ENCODE measurements around the gene PLBD2.
A peak's percentile ranks its signal among the peaks of the same experiment; 100 is the strongest.

Gene PLBD2

DNA sequence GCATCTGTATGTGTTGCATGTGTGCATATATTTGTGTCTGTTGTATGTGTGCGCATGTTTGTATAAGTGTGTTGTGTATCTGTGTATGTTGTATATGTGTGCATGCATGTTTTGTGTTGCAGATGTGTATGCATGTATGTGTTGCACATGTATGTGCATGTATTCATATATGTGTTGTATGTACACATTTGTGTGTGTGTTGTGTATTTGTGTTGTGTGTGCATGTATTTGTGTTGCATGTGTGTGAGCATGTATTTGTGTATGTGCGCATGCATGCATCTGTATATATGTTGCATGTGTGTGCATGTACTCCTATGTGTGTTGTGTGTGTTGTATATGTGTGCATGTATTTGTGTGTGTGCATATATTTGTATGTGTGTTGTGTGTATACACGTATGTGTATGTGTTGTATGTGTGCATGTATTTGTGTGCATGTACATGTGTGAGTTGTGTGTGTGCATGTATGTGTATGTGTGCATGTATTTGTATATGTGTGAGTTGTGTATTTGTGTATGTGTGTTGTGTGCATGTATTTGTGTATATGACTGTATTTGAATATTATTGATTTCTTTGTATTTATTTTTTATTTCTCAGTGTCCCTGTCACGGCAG lies 40.2 kb upstream of the PLBD2 start:
- no peaks in the 10 kb centered on the region for H3K27me3 ChIP-seq (replicated peaks in 2 of 5; ENCODE audit: control insufficient read depth in 4 of 5, insufficient read depth in 5 of 5, low read length in 4 of 5)
- WGBS (ENCODE audit: insufficient coverage) = 97% methylated on average over 3 of the region's 4 CpGs
- DNase-seq = peak in 1 of 3 donors; percentile 39
- H3K36me3 ChIP-seq (ENCODE audit: control insufficient read depth in 4 of 4, insufficient read depth in 4 of 4, low read length in 3 of 4) = peaks cover 14 to 93% (median 62%) of the 10 kb centered on the region in 4 experiments
- H3K27ac ChIP-seq (ENCODE audit: insufficient read depth in 1 of 2, low read depth in 1 of 2, low read length in 2 of 2, poor library complexity in 1 of 2, severe bottlenecking in 2 of 2) = no peak overlapping the region
- H3K9me3 ChIP-seq (ENCODE audit: control extremely low read depth in 1 of 5, control insufficient read depth in 4 of 5, insufficient read depth in 2 of 5, low read depth in 1 of 5, low read length in 4 of 5) = peaks cover 0 to 8% (median 7%) of the 10 kb centered on the region in 5 experiments
- CTCF ChIA-PET = interaction anchor here (2.0 kb wide), 1 partner anchor 8 kb away, joined by 6 read pairs; no protein-coding TSS in a partner anchor
- POLR2A ChIA-PET = no interaction called here
- H3K4me1 ChIP-seq (ENCODE audit: control extremely low read depth in 1 of 4, control insufficient read depth in 4 of 4, insufficient read depth in 4 of 4, low read length in 3 of 4) = no peaks in the 10 kb centered on the region
- no peak overlapping the region for H3K4me3 ChIP-seq (ENCODE audit: control insufficient read depth in 1 of 7, extremely low read depth in 1 of 7, insufficient read depth in 4 of 7, low read depth in 2 of 7, low read length in 6 of 7)

DNA sequence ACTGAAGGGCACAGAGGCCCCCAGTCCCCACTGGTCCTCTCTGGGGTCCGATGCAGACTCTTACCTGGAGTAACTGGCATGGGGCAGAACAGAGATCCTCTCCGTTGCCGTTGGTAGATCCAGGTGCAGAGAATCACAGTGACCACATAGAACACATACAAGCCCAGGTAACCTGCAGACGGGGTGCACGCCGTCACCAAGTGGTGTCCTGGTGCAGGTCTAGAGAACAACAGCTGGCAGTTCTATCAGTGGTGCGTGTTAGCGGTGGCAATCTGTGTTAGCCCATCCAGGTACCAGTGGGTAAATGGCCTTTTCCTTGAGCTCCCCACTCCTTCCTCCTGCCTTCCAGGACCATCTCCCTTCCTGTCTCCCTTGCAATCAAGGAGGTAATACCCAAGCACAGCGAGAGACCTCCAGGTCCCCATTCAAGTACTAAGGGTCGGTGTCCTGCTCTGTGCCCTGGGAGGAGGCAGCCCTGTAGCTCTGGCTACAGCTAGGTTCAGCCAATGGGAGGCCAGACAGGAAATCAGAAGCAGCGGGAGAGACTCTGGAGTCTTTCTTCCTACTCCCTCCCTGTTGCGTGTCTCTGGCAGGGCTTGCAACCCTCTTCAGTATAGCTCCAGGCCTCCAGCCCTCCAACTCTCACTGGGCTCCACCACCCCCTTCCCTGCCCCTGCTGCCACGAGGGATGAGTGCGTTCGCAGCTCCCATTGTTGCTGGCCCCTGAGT lies 39.3 kb upstream of the PLBD2 start:
- CTCF ChIA-PET = interaction anchor here (2.0 kb wide), 2 partner anchors 9 to 13 kb away, joined by 6 read pairs; no protein-coding TSS in a partner anchor
- H3K36me3 ChIP-seq (ENCODE audit: control insufficient read depth in 4 of 4, insufficient read depth in 4 of 4, low read length in 3 of 4) = peaks cover 14 to 89% (median 62%) of the 10 kb centered on the region in 4 experiments

DNA sequence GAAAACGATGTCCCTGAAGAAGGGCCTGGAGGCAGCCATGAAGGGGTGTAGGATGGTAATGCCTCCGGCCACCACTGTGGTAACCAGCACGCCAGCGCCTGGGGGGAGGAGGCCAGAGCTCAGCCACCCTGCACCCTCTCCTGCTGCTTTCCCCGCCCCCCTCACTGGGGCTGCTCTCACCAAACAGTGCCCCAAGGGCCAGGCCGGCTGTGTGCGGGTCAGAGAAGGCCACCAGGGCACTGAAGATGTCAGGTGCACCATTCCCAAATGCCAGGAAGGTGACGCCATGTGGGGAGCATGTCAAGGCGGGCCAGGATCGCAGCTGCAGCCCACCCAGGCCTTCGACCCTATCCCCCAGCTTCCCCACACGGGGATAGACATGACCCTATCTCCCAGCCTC lies 38.0 kb upstream of the PLBD2 start:
- Histone ChIP-seq H3K4me1 (ENCODE audit: control extremely low read depth in 1 of 4, control insufficient read depth in 4 of 4, insufficient read depth in 4 of 4, low read length in 3 of 4) (no peaks in the 10 kb centered on the region), H3K9me3 (ENCODE audit: control extremely low read depth in 1 of 5, control insufficient read depth in 4 of 5, insufficient read depth in 2 of 5, low read depth in 1 of 5, low read length in 4 of 5) (peaks cover 0 to 9% (median 7%) of the 10 kb centered on the region in 5 experiments), H3K27me3 (replicated peaks in 2 of 5; ENCODE audit: control insufficient read depth in 4 of 5, insufficient read depth in 5 of 5, low read length in 4 of 5) (no peaks in the 10 kb centered on the region), H3K36me3 (ENCODE audit: control insufficient read depth in 4 of 4, insufficient read depth in 4 of 4, low read length in 3 of 4) (peaks cover 12 to 75% (median 53%) of the 10 kb centered on the region in 4 experiments), H3K27ac (ENCODE audit: insufficient read depth in 1 of 2, low read depth in 1 of 2, low read length in 2 of 2, poor library complexity in 1 of 2, severe bottlenecking in 2 of 2) (no peak overlapping the region), H3K4me3 (ENCODE audit: control insufficient read depth in 1 of 7, extremely low read depth in 1 of 7, insufficient read depth in 4 of 7, low read depth in 2 of 7, low read length in 6 of 7) (no peak overlapping the region)
- DNase-seq = no peak
- 99% methylated on average over 8 of the region's 12 CpGs for WGBS (ENCODE audit: insufficient coverage)
- POLR2A ChIA-PET = no interaction called here
- CTCF ChIA-PET = interaction anchor here (2.0 kb wide), 2 partner anchors 11 to 12 kb away, joined by 6 read pairs; no protein-coding TSS in a partner anchor

More for the DNA sequence above, 39.3 kb upstream of the PLBD2 start:
- Histone ChIP-seq H3K27ac (ENCODE audit: insufficient read depth in 1 of 2, low read depth in 1 of 2, low read length in 2 of 2, poor library complexity in 1 of 2, severe bottlenecking in 2 of 2) (no peak overlapping the region), H3K27me3 (replicated peaks in 2 of 5; ENCODE audit: control insufficient read depth in 4 of 5, insufficient read depth in 5 of 5, low read length in 4 of 5) (no peaks in the 10 kb centered on the region), H3K4me1 (ENCODE audit: control extremely low read depth in 1 of 4, control insufficient read depth in 4 of 4, insufficient read depth in 4 of 4, low read length in 3 of 4) (no peaks in the 10 kb centered on the region), H3K9me3 (ENCODE audit: control extremely low read depth in 1 of 5, control insufficient read depth in 4 of 5, insufficient read depth in 2 of 5, low read depth in 1 of 5, low read length in 4 of 5) (peaks cover 0 to 9% (median 7%) of the 10 kb centered on the region in 5 experiments), H3K4me3 (ENCODE audit: control insufficient read depth in 1 of 7, extremely low read depth in 1 of 7, insufficient read depth in 4 of 7, low read depth in 2 of 7, low read length in 6 of 7) (no peak overlapping the region)
- WGBS (ENCODE audit: insufficient coverage) = 95% methylated on average over 10 of the region's 15 CpGs
- DNase-seq = no peak
- POLR2A ChIA-PET = interaction anchor here (0.7 kb wide), 1 partner anchor 44 kb away, joined by 3 read pairs; no protein-coding TSS in a partner anchor

DNA sequence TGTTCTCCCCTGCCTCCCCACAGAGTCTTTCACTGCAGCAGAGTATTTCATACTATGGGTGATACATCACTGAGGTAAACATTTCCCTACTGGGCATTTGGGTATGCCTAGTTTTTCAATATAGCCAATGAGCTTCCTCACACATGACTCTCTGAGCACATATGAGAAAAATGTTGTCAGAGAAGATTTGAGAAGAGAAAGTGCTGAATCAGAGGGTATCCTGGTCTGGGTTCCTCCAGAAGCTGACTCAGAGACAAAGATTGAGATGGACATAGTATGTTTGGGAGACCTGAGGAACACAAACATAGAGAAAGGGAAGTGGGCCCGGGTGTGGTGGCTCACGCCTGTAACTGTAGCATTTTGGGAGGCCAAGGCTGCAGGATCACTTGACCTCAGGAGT lies 36.0 kb upstream of the PLBD2 start:
- Histone ChIP-seq H3K27ac (ENCODE audit: insufficient read depth in 1 of 2, low read depth in 1 of 2, low read length in 2 of 2, poor library complexity in 1 of 2, severe bottlenecking in 2 of 2) (no peak overlapping the region), H3K9me3 (ENCODE audit: control extremely low read depth in 1 of 5, control insufficient read depth in 4 of 5, insufficient read depth in 2 of 5, low read depth in 1 of 5, low read length in 4 of 5) (peaks cover 0 to 9% (median 7%) of the 10 kb centered on the region in 5 experiments), H3K4me1 (ENCODE audit: control extremely low read depth in 1 of 4, control insufficient read depth in 4 of 4, insufficient read depth in 4 of 4, low read length in 3 of 4) (no peaks in the 10 kb centered on the region), H3K27me3 (replicated peaks in 2 of 5; ENCODE audit: control insufficient read depth in 4 of 5, insufficient read depth in 5 of 5, low read length in 4 of 5) (no peaks in the 10 kb centered on the region), H3K4me3 (ENCODE audit: control insufficient read depth in 1 of 7, extremely low read depth in 1 of 7, insufficient read depth in 4 of 7, low read depth in 2 of 7, low read length in 6 of 7) (no peak overlapping the region), H3K36me3 (ENCODE audit: control insufficient read depth in 4 of 4, insufficient read depth in 4 of 4, low read length in 3 of 4) (peaks cover 12 to 60% (median 44%) of the 10 kb centered on the region in 4 experiments)
- 100% methylated on average over 1 of the region's 2 CpGs for WGBS (ENCODE audit: insufficient coverage)
- CTCF ChIA-PET = interaction anchor here (0.7 to 1.5 kb wide), 3 partner anchors 10 to 103 kb away, joined by 4 to 5 read pairs (median 4); no protein-coding TSS in a partner anchor
- DNase-seq = no peak
- POLR2A ChIA-PET = no interaction called here

DNA sequence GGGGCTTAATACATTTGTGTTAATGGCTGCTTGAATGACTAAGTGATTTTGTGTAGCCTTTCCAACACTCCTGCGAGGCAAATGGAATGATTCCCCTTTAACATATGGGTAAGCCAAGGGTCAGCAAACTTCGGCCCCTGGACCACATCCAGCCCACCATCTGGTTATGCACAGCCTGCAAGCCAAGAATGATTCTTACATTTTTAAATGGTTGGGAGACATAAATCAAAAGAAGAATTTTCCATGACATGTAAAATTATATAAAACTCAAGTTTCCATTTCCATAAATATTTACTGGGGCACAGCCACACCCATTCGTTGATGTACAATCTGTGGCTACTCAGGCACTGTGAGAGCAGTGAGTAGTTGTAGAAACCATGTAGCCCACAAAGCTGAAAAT lies 32.5 kb upstream of the PLBD2 start:
- WGBS (ENCODE audit: insufficient coverage) = 93% methylated on average over 2 of the region's 3 CpGs
- Histone ChIP-seq H3K4me1 (ENCODE audit: control extremely low read depth in 1 of 4, control insufficient read depth in 4 of 4, insufficient read depth in 4 of 4, low read length in 3 of 4) (no peaks in the 10 kb centered on the region), H3K4me3 (ENCODE audit: control insufficient read depth in 1 of 7, extremely low read depth in 1 of 7, insufficient read depth in 4 of 7, low read depth in 2 of 7, low read length in 6 of 7) (no peak overlapping the region), H3K27me3 (replicated peaks in 2 of 5; ENCODE audit: control insufficient read depth in 4 of 5, insufficient read depth in 5 of 5, low read length in 4 of 5) (no peaks in the 10 kb centered on the region), H3K27ac (ENCODE audit: insufficient read depth in 1 of 2, low read depth in 1 of 2, low read length in 2 of 2, poor library complexity in 1 of 2, severe bottlenecking in 2 of 2) (no peak overlapping the region), H3K36me3 (ENCODE audit: control insufficient read depth in 4 of 4, insufficient read depth in 4 of 4, low read length in 3 of 4) (peaks cover 6 to 50% (median 26%) of the 10 kb centered on the region in 4 experiments), H3K9me3 (ENCODE audit: control extremely low read depth in 1 of 5, control insufficient read depth in 4 of 5, insufficient read depth in 2 of 5, low read depth in 1 of 5, low read length in 4 of 5) (peaks cover 0 to 9% (median 7%) of the 10 kb centered on the region in 5 experiments)
- POLR2A ChIA-PET = no interaction called here
- no peak for DNase-seq
- CTCF ChIA-PET = interaction anchor here (1.2 to 1.3 kb wide), 2 partner anchors 11 to 13 kb away, joined by 3 to 4 read pairs; no protein-coding TSS in a partner anchor

DNA sequence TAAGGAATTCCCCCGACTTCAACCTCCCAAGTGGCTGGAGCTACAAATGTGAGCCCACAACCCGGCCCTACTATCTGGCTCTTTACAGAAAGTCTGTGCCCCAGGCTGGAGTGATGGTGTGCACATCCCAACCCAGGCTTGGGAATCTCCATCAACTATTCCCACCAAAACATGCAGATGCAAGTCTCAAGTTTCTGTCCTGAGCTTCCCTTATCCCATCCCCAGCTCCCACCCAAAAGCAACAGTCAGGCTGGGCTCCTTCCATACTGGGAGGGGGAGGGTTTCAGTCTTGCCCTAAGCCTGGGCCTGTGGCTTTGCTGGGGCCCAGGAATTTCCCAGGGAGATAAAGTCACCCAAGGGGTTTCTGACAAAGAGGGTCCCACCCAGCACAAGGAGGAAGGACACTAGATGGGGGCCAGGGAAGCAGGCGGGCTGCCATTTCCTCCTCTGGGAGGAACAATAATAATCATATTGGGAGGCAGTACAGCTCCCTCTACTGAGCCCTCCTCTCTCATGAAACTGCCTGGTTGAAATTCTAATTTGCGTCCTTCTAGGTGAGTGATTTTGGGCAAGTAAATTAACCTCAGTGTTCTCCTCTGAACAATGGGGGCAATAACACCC lies 31.5 kb upstream of the PLBD2 start:
- Histone ChIP-seq H3K9me3 (ENCODE audit: control extremely low read depth in 1 of 5, control insufficient read depth in 4 of 5, insufficient read depth in 2 of 5, low read depth in 1 of 5, low read length in 4 of 5) (peaks cover 0 to 9% (median 7%) of the 10 kb centered on the region in 5 experiments), H3K27ac (ENCODE audit: insufficient read depth in 1 of 2, low read depth in 1 of 2, low read length in 2 of 2, poor library complexity in 1 of 2, severe bottlenecking in 2 of 2) (no peak overlapping the region), H3K4me3 (ENCODE audit: control insufficient read depth in 1 of 7, extremely low read depth in 1 of 7, insufficient read depth in 4 of 7, low read depth in 2 of 7, low read length in 6 of 7) (no peak overlapping the region), H3K27me3 (replicated peaks in 2 of 5; ENCODE audit: control insufficient read depth in 4 of 5, insufficient read depth in 5 of 5, low read length in 4 of 5) (no peaks in the 10 kb centered on the region), H3K36me3 (ENCODE audit: control insufficient read depth in 4 of 4, insufficient read depth in 4 of 4, low read length in 3 of 4) (peaks cover 4 to 52% (median 24%) of the 10 kb centered on the region in 4 experiments), H3K4me1 (ENCODE audit: control extremely low read depth in 1 of 4, control insufficient read depth in 4 of 4, insufficient read depth in 4 of 4, low read length in 3 of 4) (no peaks in the 10 kb centered on the region)
- ChIA-PET POLR2A (interaction anchor here (0.6 kb wide), 1 partner anchor 85 kb away, joined by 3 read pairs; no protein-coding TSS in a partner anchor), CTCF (interaction anchor here (0.5 to 1.3 kb wide), 3 partner anchors 12 to 36 kb away, joined by 3 to 4 read pairs (median 3); no protein-coding TSS in a partner anchor)
- DNase-seq = no peak
- WGBS (ENCODE audit: insufficient coverage) = 100% methylated on average over 4 of the region's 4 CpGs
